Right ventricle myocardium inferior (tissue), 1 donor: ENCODE results near the gene PHB1. TPM values are rescaled to one million over a fixed set of nuclear protein-coding genes. Genes with fewer than 3 reads are reported as not detected.
"Not testable (repeated sequence)": the region's sequence is repeated elsewhere in the genome, so short reads cannot be mapped to it uniquely, and the experiment has no call there.

ENCODE experiments used
- ATAC-seq: fragments of 200-7000 bp; cut with Tn5 transposase; one replicate; pipeline ENCODE4 v1.9.1; 2020; ENCODE audit warnings: mild to moderate bottlenecking, moderate library complexity
- DNase-seq: peaks from one replicate; pipeline ENCODE4 v3.0.0; 2021; ENCODE audit errors: missing footprints
- intact Hi-C: fragments of 100-400 bp; cut with DNase I; formaldehyde crosslinking; loops from one replicate; pipeline ENCODE4 v1.11.0; 2022
- total RNA-seq: library from RNA; stranded (reverse); fragmentation: NEBNext Ultra II Directional; extraction: Animal tissue kit (Norgen Biotek cat#: 25700); gene quantifications from one replicate; pipeline ENCODE4 v1.2.1, GENCODE V29; 2021
- donor health status: DM: no; HTN: yes; CAD: no; lungs with severe emphysema.

PHB1 gene
- total RNA-seq, 1 donor from 2014 or later = 233 TPM

- DNase-seq (no peak), ATAC-seq (no peak)
- intact Hi-C loops = loop anchor here (10.0 kb wide), 1 partner anchor 263 kb away; the partner anchor contains the start of gene SLC35B1
Observed at GRCh38 chr17:49442041-49442440, 27.4 kb upstream of the PHB1 start.

- DNase-seq (no peak), ATAC-seq (no peak)
- intact Hi-C loops = loop anchor here (10.0 kb wide), 1 partner anchor 263 kb away; the partner anchor contains the start of gene SLC35B1
Observed at GRCh38 chr17:49441578-49441977, 26.9 kb upstream of the PHB1 start.

GRCh38 chr17:49440581-49440980 is 25.9 kb upstream of the PHB1 start:
- DNase-seq (no peak), ATAC-seq (no peak)
- intact Hi-C loops = loop anchor here (10.0 kb wide), 1 partner anchor 264 kb away; the partner anchor contains the start of gene SLC35B1

GRCh38 chr17:49439673-49440571 is 25.2 kb upstream of the PHB1 start:
- DNase-seq (no peak), ATAC-seq (no peak)
- intact Hi-C loops = loop anchor here (5.0 to 10.0 kb wide), 2 partner anchors 57 to 265 kb away; partner anchors contain the start of genes NGFR and SLC35B1

GRCh38 chr17:49439305-49439672 is 24.6 kb upstream of the PHB1 start:
- DNase-seq (no peak), ATAC-seq (no peak)
- intact Hi-C loops = loop anchor here (5.0 kb wide), 1 partner anchor 58 kb away; the partner anchor contains the start of gene NGFR

- DNase-seq (no peak), ATAC-seq (no peak)
- intact Hi-C loops = loop anchor here (5.0 kb wide), 1 partner anchor 59 kb away; the partner anchor contains the start of gene NGFR
Observed at GRCh38 chr17:49438436-49439278, 24.0 kb upstream of the PHB1 start.

GRCh38 chr17:49437696-49438435 is 23.2 kb upstream of the PHB1 start:
- intact Hi-C loops = loop anchor here (5.0 kb wide), 1 partner anchor 59 kb away; the partner anchor contains the start of gene NGFR
- no peak for DNase-seq
- ATAC-seq = no peak

- ATAC-seq (no peak), DNase-seq (no peak)
- intact Hi-C loops = loop anchor here (5.0 kb wide), 1 partner anchor 61 kb away; the partner anchor contains the start of gene NGFR
Observed at GRCh38 chr17:49436174-49436573, 21.5 kb upstream of the PHB1 start.

GRCh38 chr17:49435671-49436029 is 21.0 kb upstream of the PHB1 start:
- DNase-seq (no peak), ATAC-seq (no peak)

GRCh38 chr17:49434821-49435670 is 20.4 kb upstream of the PHB1 start:
- DNase-seq (no peak), ATAC-seq (no peak)
- intact Hi-C loops = loop anchor here (2.0 to 5.0 kb wide), 3 partner anchors 62 to 122 kb away; partner anchors contain the start of gene NGFR

More at GRCh38 chr17:49435671-49436029, 21.0 kb upstream of the PHB1 start:
- intact Hi-C loops = loop anchor here (2.0 to 5.0 kb wide), 3 partner anchors 62 to 121 kb away; partner anchors contain the start of gene NGFR

- no peak for DNase-seq
- intact Hi-C loops = no loop called here
- ATAC-seq = no peak
Observed at GRCh38 chr17:49433000-49433694, 18.5 kb upstream of the PHB1 start.

- intact Hi-C loops = no loop called here
- ATAC-seq = no peak
- no peak for DNase-seq
Observed at GRCh38 chr17:49431743-49432142, 17.1 kb upstream of the PHB1 start.

GRCh38 chr17:49425004-49425286 is 10.3 kb upstream of the PHB1 start:
- ATAC-seq (no peak), DNase-seq (no peak)
- intact Hi-C loops = no loop called here

GRCh38 chr17:49424276-49425003 is 9.8 kb upstream of the PHB1 start:
- ATAC-seq, intact Hi-C loops: not testable (repeated sequence)

GRCh38 chr17:49422714-49423113 is 8.0 kb upstream of the PHB1 start:
- intact Hi-C loops = no loop called here
- ATAC-seq = no peak
- no peak for DNase-seq

More at GRCh38 chr17:49424276-49425003, 9.8 kb upstream of the PHB1 start:
- DNase-seq = not testable (repeated sequence)

- DNase-seq, intact Hi-C loops, ATAC-seq: not testable (repeated sequence)
Observed at GRCh38 chr17:49419761-49420160, 5.1 kb upstream of the PHB1 start.
